ENCODE data around the gene EPS8. TPM values are rescaled to one million over a fixed set of nuclear protein-coding genes. Genes with fewer than 3 reads are reported as not detected.

EPS8 gene
- 116 and 131 TPM in 2 replicates for total RNA-seq

DNA sequence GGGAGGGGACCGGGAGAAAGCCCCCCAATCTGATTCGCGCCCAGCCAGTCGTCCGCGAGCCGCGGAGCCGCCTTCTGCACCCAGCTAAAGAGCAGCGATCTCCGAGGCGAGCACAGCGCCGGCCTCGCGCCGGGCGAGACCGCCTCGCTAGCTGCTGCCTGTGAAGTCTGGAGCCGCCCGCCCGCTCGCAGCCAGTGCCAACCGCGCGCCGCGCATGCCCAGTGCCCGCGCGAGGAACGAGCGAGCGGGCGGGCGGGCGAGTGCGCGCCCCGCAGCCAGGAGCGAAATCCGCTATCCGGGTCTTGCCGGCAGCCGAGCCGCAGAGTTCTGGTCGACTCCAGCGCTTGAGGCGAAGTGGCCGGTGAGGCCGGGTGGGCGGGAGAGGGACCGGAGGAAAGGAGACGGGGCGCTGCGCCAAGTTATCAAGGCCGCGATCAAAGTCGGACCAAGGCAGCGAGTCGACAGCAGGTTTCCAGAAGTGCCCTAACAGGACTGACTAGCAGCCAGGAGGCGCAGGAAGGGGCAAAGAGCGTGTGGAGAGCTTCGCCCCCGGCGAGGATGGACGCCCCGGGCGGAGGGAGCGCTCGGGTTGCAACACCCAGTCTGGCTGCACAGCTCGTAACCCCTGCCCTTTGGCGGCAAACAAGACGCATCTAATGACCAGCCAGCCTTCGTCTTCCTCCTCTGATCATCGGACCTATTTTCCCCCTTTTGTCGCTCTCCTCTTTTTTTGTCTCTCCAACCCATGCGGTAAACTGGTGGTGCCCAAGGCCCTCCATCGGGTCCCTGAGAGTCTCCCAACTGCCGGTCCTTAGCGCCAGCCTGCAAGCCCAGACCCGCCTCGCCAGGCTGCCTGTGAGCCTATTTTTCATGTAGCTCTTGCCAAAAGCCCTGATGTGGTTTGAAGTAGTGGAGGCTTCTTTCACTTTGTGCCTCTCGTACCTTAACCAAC lies at the start of gene EPS8:
TSS of gene EPS8 (minus strand) at position 169 of the 952 bp plus-strand sequence. CDS start 106,437 bp downstream, outside the sequence.

Other genes starting within 250 kb of the EPS8 start
- gene STRAP, start 93.0 kb upstream of the EPS8 start, total RNA-seq, result 164 and 165 TPM in 2 replicates
- 65.4 and 105 TPM in 2 replicates for gene DERA, start 121.9 kb upstream of the EPS8 start, total RNA-seq

Data from myometrial cell (primary cell).